Glutamatergic neuron (in vitro differentiated cells): Measurements from ENCODE around the gene PSAP. TPM values are rescaled to one million over a fixed set of nuclear protein-coding genes. Genes with fewer than 3 reads are reported as not detected.

Experiments
- DNase-seq: peaks from one replicate; pipeline ENCODE4 v3.0.0; 2022
- H3K27ac Mint-ChIP-seq: one replicate; pipeline ENCODE4 v1.8.0; 2020; ENCODE audit warnings: mild to moderate bottlenecking, mixed read lengths, inconsistent platforms; ENCODE audit not compliant: unreplicated experiment
- H3K27me3 Mint-ChIP-seq: one replicate; pipeline ENCODE4 v1.8.0; 2020; ENCODE audit warnings: mild to moderate bottlenecking, moderate library complexity, mixed read lengths, inconsistent platforms; ENCODE audit not compliant: unreplicated experiment
- H3K36me3 Mint-ChIP-seq: one replicate; pipeline ENCODE4 v1.8.0; 2020; ENCODE audit warnings: mild to moderate bottlenecking, mixed read lengths, inconsistent platforms; ENCODE audit not compliant: unreplicated experiment
- H3K4me1 Mint-ChIP-seq: one replicate; pipeline ENCODE4 v1.8.0; 2020; ENCODE audit warnings: mild to moderate bottlenecking, low read depth, mixed read lengths, inconsistent platforms; ENCODE audit not compliant: unreplicated experiment
- H3K4me3 Mint-ChIP-seq: one replicate; pipeline ENCODE4 v1.8.0; 2020; ENCODE audit warnings: mild to moderate bottlenecking, mixed read lengths, inconsistent platforms; ENCODE audit not compliant: unreplicated experiment
- H3K9me3 Mint-ChIP-seq: one replicate; pipeline ENCODE4 v1.8.0; 2020; ENCODE audit warnings: mild to moderate bottlenecking, moderate library complexity, mixed read lengths, inconsistent platforms; ENCODE audit not compliant: unreplicated experiment
- total RNA-seq: library from RNA; stranded (reverse); fragmentation: NEBNext Ultra II Directional; extraction: Animal tissue kit (Norgen Biotek cat#: 25700); gene quantifications from one replicate; pipeline ENCODE4 v1.2.1, GENCODE V29; 2021; ENCODE audit not compliant: unreplicated experiment
- TF ChIP-seq, protein P1 (sequence below): fragments of 200-600 bp; sonication (generic); IDR thresholded peaks from one replicate; pipeline ENCODE4 v1.5.0; 2021; ENCODE audit not compliant: partially characterized antibody, unreplicated experiment

Gene PSAP
- total RNA-seq, 1 donor from 2014 or later: 737 TPM

DNA sequence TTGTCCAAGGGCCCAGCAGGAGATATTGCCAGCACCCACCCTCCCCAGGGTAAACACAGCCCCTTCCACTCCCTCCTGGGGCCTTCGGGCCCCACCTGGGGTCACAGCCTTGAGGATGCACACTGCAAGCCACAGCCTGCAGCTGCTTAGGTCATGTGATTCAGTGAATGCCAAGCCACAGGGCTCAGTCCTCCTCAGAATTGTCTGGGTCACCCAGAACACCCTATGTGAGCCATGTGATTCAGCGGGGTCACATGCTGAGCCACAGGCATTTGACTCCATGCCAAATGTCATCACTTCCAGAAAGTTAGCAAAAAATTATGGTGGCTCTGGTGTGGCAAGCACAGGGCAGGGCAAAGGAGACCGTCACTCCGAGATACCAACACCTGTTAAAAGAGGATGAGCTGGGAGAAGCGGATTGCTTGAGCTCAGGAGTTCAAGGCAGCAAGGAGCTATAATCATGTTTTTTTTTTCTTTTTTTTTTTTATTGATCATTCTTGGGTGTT lies 17.2 kb upstream of the PSAP start:
- Mint-ChIP-seq H3K4me3 (no peak overlapping the region), H3K36me3 (peaks cover 3% of the 10 kb centered on the region), H3K27ac (peak overlapping the region; percentile 38), H3K9me3 (peaks cover 2% of the 10 kb centered on the region), H3K27me3 (no peaks in the 10 kb centered on the region), H3K4me1 (no peaks in the 10 kb centered on the region)
- peak; percentile 7 for DNase-seq
- TF ChIP-seq, protein P1, sequence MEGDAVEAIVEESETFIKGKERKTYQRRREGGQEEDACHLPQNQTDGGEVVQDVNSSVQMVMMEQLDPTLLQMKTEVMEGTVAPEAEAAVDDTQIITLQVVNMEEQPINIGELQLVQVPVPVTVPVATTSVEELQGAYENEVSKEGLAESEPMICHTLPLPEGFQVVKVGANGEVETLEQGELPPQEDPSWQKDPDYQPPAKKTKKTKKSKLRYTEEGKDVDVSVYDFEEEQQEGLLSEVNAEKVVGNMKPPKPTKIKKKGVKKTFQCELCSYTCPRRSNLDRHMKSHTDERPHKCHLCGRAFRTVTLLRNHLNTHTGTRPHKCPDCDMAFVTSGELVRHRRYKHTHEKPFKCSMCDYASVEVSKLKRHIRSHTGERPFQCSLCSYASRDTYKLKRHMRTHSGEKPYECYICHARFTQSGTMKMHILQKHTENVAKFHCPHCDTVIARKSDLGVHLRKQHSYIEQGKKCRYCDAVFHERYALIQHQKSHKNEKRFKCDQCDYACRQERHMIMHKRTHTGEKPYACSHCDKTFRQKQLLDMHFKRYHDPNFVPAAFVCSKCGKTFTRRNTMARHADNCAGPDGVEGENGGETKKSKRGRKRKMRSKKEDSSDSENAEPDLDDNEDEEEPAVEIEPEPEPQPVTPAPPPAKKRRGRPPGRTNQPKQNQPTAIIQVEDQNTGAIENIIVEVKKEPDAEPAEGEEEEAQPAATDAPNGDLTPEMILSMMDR: no peak

DNA sequence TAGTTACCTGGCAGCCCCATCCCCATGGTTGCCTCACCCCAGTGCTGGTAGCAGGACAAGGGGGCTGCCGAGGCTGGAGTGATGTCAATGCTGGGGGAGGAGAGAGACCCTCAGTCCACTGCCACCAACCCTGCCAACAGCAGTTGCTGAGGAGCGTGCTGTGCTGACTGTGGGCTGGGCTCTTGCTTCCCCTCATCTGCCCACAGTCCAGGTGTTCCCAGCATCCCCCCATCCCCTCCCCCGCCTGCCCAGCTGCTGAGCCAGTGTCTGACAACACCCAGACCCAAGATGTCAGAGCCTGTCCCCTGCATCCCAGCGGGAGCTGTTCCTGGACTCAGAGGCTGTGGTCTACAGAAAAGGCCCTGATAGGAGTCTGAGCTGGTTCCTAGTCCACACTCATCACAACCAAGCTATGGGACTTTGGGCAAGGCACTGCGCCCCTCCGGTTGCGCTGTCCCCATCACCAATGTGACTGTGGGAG lies 14.6 kb upstream of the PSAP start:
- Mint-ChIP-seq H3K9me3 (peaks cover 2% of the 10 kb centered on the region), H3K27me3 (peaks cover 3% of the 10 kb centered on the region), H3K27ac (no peak overlapping the region), H3K4me1 (peaks cover 4% of the 10 kb centered on the region), H3K36me3 (peaks cover 3% of the 10 kb centered on the region), H3K4me3 (no peak overlapping the region)
- TF ChIP-seq, protein P1: no peak
- DNase-seq: peak; percentile 53

DNA sequence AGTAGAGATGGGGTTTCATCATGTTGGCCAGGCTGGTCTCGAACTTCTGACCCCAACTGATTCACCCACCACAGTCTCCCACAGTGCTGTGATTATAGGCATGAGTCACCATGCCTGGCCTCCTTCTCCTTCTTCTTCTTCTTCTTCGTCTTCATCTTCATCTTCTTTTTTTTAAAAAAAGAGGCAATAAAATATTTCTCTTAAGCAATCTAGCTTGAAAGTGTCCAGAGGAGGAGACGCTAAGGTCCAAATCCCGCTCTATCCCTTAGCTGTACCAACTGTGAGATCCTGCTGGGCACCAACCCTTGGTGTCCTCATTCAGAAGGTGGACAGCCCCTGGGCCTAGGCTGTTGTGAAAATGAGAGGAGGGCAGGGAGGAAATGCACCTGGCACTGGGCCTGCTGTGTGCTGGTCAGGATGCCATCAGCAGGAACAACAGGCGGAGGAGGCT lies 13.9 kb upstream of the PSAP start:
- no peak for DNase-seq
- Mint-ChIP-seq H3K27me3 (peaks cover 7% of the 10 kb centered on the region), H3K9me3 (peaks cover 5% of the 10 kb centered on the region), H3K4me1 (peaks cover 10% of the 10 kb centered on the region), H3K27ac (no peak overlapping the region), H3K4me3 (no peak overlapping the region), H3K36me3 (peaks cover 3% of the 10 kb centered on the region)
- TF ChIP-seq, protein P1: no peak

DNA sequence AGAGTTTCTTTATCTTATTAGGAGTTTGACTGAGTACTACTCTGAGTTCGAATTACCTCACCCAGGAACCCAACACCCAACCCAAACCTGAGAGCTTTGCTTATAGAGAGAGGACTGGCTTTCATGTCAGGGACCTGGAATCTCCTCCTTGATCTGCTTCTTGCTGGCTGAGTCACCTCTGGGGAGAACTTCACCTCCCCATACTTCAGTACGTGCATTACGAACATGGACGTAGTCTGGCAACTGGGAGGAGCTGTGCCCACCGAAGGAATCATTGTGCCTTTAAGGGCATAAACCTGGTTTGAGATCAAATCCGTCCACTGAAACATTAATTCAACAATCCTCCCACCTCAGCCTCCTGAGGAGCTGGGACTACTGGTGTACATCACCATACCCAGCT lies 12.2 kb upstream of the PSAP start:
- Mint-ChIP-seq H3K36me3 (peaks cover under 1% of the 10 kb centered on the region), H3K27me3 (peaks cover 7% of the 10 kb centered on the region), H3K9me3 (peaks cover 3% of the 10 kb centered on the region), H3K4me3 (no peak overlapping the region), H3K4me1 (peaks cover 16% of the 10 kb centered on the region), H3K27ac (no peak overlapping the region)
- TF ChIP-seq, protein P1: no peak
- no peak for DNase-seq

DNA sequence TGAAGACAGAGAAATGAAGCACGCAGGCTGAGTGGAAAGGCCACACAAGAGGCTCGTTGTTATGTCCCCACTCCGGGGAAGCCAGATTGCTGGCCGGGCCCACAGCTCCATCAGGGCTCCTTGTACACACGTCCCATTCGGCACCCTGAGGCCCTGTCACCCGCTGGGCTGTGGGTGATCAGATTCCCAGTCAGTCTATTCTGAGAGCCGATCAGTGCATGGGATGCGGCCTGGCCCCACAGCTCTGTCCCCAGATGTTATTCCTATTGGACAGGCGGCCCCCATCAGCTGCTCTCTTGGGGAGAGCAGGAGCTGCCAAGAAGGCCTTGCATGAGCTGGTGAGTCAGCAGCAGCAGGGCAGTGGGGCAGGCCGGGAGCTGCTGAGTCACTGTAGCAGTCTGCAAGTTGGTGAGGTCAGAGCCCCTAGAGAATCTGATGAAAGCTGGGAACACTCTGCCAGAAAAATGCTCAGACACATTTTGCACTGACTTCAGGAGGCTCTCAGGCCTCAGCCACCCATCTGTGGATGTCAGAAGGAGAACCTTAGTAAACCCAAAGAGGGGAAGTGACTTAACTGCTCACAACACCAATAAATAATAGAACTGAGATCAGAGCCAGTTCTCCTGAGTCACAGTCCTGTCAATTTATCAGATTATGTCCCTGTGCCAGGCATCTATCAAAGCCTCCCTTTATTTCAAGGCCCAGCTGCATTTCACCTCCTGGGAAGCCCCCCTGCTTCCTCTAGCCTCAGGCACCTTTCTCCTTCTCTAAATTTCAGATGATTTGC lies 9.4 kb upstream of the PSAP start:
- TF ChIP-seq, protein P1: no peak
- no peaks in the 10 kb centered on the region for H3K36me3 Mint-ChIP-seq
- H3K4me1 Mint-ChIP-seq: peaks cover 16% of the 10 kb centered on the region
- H3K4me3 Mint-ChIP-seq: peak overlapping the region; percentile 67
- DNase-seq: peak; percentile 89
- H3K27ac Mint-ChIP-seq: peak overlapping the region; percentile 99
- peaks cover 9% of the 10 kb centered on the region for H3K27me3 Mint-ChIP-seq
- H3K9me3 Mint-ChIP-seq: peaks cover 3% of the 10 kb centered on the region
